WTC11 (cell line): ENCODE measurements around the gene POLK.

ENCODE experiments used
- IRF2 ChIP-seq: sonication (generic); formaldehyde crosslinking; IDR thresholded peaks from 2 replicates; pipeline ENCODE4 v1.8.0; 2022; ENCODE audit warnings: low read depth, missing genetic modification reagents, borderline replicate concordance
- NFYB ChIP-seq: sonication (generic); formaldehyde crosslinking; conservative IDR thresholded peaks from 2 replicates; pipeline ENCODE4 v1.8.0; 2022; ENCODE audit warnings: low read depth, missing genetic modification reagents
- PREB ChIP-seq: sonication (generic); formaldehyde crosslinking; IDR thresholded peaks from 2 replicates; pipeline ENCODE4 v1.8.1; 2022; ENCODE audit warnings: mild to moderate bottlenecking, missing genetic modification reagents, moderate library complexity, borderline replicate concordance
- RORB ChIP-seq: fragments of 250-450 bp; sonication (Bioruptor Pico); IDR thresholded peaks from 2 replicates; pipeline ENCODE4 v1.9.0; 2021; ENCODE audit warnings: mild to moderate bottlenecking
- ZNF396 ChIP-seq: fragments of 250-450 bp; sonication (Bioruptor Pico); IDR thresholded peaks from 2 replicates; pipeline ENCODE4 v1.8.0; 2021; ENCODE audit warnings: mild to moderate bottlenecking, moderate library complexity, borderline replicate concordance
- TF ChIP-seq, protein P1 (sequence below): sonication (generic); formaldehyde crosslinking; IDR thresholded peaks from 2 replicates; pipeline ENCODE4 v1.8.1; 2022; ENCODE audit warnings: mild to moderate bottlenecking, moderate library complexity, missing genetic modification reagents
- TF ChIP-seq, protein P2 (sequence below): sonication (generic); formaldehyde crosslinking; IDR thresholded peaks from 2 replicates; pipeline ENCODE4 v1.8.1; 2023; ENCODE audit warnings: mild to moderate bottlenecking, missing genetic modification reagents
- TF ChIP-seq, protein P3 (sequence below): sonication (generic); formaldehyde crosslinking; IDR thresholded peaks from 2 replicates; pipeline ENCODE4 v1.8.1; 2023; ENCODE audit warnings: mild to moderate bottlenecking, missing genetic modification reagents, moderate library complexity

DNA sequence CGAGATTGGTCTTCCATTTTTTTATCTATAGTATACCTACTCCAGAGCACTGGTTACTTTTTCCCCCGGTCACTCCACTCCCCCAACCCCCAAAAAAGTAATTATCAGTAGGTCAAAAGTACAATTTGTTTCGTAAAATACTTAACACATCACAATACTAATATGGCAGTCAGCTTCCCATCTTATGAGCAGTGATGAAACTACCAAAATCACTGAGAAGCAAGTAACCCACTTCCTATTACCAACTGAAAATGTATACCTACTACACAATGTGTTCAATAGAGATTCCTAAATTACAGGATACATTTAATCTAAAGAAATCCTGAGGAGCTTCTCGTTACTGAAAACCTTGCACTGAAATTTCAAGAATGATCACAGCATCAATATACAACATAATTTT lies 2.1 kb upstream of the POLK start:
- TF ChIP-seq PREB (no peak), IRF2 (CRISPR knock-in tag) (no peak), NFYB (no peak), RORB (CRISPR knock-in tag) (no peak), ZNF396 (no peak)
- TF ChIP-seq, protein P1, sequence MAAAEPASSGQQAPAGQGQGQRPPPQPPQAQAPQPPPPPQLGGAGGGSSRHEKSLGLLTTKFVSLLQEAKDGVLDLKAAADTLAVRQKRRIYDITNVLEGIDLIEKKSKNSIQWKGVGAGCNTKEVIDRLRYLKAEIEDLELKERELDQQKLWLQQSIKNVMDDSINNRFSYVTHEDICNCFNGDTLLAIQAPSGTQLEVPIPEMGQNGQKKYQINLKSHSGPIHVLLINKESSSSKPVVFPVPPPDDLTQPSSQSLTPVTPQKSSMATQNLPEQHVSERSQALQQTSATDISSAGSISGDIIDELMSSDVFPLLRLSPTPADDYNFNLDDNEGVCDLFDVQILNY: no peak
- TF ChIP-seq, protein P2, sequence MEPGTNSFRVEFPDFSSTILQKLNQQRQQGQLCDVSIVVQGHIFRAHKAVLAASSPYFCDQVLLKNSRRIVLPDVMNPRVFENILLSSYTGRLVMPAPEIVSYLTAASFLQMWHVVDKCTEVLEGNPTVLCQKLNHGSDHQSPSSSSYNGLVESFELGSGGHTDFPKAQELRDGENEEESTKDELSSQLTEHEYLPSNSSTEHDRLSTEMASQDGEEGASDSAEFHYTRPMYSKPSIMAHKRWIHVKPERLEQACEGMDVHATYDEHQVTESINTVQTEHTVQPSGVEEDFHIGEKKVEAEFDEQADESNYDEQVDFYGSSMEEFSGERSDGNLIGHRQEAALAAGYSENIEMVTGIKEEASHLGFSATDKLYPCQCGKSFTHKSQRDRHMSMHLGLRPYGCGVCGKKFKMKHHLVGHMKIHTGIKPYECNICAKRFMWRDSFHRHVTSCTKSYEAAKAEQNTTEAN (CRISPR knock-in tag): no peak
- TF ChIP-seq, protein P3, sequence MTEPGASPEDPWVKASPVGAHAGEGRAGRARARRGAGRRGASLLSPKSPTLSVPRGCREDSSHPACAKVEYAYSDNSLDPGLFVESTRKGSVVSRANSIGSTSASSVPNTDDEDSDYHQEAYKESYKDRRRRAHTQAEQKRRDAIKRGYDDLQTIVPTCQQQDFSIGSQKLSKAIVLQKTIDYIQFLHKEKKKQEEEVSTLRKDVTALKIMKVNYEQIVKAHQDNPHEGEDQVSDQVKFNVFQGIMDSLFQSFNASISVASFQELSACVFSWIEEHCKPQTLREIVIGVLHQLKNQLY (CRISPR knock-in tag): no peak
